Large intestine (tissue), 3 donors: ENCODE measurements around the gene GTF2H2. TPM values are rescaled to one million over a fixed set of nuclear protein-coding genes. Genes with fewer than 3 reads are reported as not detected.
"Not testable (repeated sequence)": the region's sequence is repeated elsewhere in the genome, so short reads cannot be mapped to it uniquely, and the experiment has no call there.

Source experiments
- DNase-seq, 2 donors: peaks; one replicate each; pipeline versions ENCODE4 v3.0.0 to v3.0.0-alpha.2; 2013
- H3K27ac ChIP-seq: one replicate; pipeline ENCODE4 v1.5.1; 2013; ENCODE audit warnings: low read length
- H3K27me3 ChIP-seq: 2 replicates; pipeline ENCODE4 v1.6.1; 2013; ENCODE audit warnings: low read length; ENCODE audit not compliant: control insufficient read depth, insufficient read depth
- H3K36me3 ChIP-seq: 2 replicates; pipeline ENCODE4 v1.6.1; 2013; ENCODE audit warnings: low read length; ENCODE audit not compliant: control insufficient read depth, insufficient read depth
- H3K4me1 ChIP-seq: one replicate; pipeline ENCODE4 v1.6.1; 2013; ENCODE audit warnings: low read length; ENCODE audit not compliant: control insufficient read depth, insufficient read depth
- H3K4me3 ChIP-seq: one replicate; pipeline ENCODE4 v1.5.1; 2013; ENCODE audit warnings: low read length
- H3K9me3 ChIP-seq: one replicate; pipeline ENCODE4 v1.6.1; 2013; ENCODE audit warnings: mild to moderate bottlenecking, low read depth, low read length, moderate library complexity; ENCODE audit not compliant: control insufficient read depth
- WGBS: methylation state at CpG from one replicate; pipeline ENCODE4 v1.1.5; 2013; ENCODE audit warnings: low lambda C conversion rate; ENCODE audit not compliant: insufficient coverage; 5-methylcytosine and 5-hydroxymethylcytosine counted together
- polyA plus RNA-seq: library from polyadenylated mRNA; unstranded; fragments of 120-200 nt; gene quantifications from one replicate; pipeline ENCODE4 v1.2.1, GENCODE V29; 2013

Gene GTF2H2
- polyA plus RNA-seq, 1 donor: 39.9 TPM

DNA sequence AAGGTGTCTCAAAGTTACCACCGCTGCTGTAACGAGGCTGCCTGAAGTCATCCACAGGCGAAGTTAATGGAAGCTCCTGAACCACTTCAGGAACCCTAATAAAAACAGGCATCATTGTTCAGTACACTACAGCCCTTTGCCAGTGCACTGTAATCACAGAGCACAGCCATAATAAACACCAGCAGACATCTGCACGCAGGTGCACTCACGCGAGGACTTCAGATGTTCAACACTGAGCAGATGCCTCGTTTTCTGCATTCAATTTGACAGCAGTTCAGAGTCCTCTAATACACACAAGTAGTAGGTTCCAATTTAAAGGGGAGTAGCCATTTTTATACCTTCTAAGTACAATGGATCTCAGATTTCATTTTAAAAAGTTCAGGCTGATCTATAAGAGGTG, 15.4 kb upstream of the GTF2H2 start:
- no CpG with 5 or more reads among the region's 7 CpGs for whole genome bisulfite sequencing
- not testable (repeated sequence) for H3K9me3 ChIP-seq, H3K4me3 ChIP-seq, DNase-seq, H3K27ac ChIP-seq, H3K4me1 ChIP-seq, H3K27me3 ChIP-seq, H3K36me3 ChIP-seq

- not testable (repeated sequence) for H3K4me1 ChIP-seq, H3K4me3 ChIP-seq, H3K27ac ChIP-seq, H3K9me3 ChIP-seq, DNase-seq, H3K36me3 ChIP-seq, H3K27me3 ChIP-seq
- no CpG with 5 or more reads among the region's 2 CpGs for WGBS
These were observed 14.9 kb upstream of the GTF2H2 start for GRCh38 chr5:71082340-71082739.

GRCh38 chr5:71061322-71061721, 6.2 kb downstream of the GTF2H2 start:
- DNase-seq, H3K27me3 ChIP-seq, H3K4me3 ChIP-seq, H3K36me3 ChIP-seq, H3K9me3 ChIP-seq, H3K27ac ChIP-seq, H3K4me1 ChIP-seq: not testable (repeated sequence)
- WGBS: no CpG with 5 or more reads among the region's 1 CpG

DNA sequence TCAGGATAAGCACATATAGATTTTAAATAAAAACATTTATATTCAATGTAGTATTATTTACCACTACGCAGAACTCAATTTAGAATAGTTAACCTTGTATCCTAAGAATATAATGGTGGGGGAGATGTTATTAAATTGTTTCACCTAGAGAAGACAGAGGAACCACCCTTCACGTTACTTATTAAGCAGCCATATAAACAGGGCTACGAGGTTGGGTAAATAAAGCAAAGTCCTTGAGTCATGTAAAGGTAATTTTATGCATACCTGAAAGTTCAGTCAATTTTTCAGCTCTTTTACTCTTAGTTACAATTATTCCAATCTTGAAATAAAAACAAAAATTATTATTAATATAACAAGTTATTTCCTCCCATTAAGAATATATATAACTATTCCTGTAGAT, 8.1 kb downstream of the GTF2H2 start:
- H3K27me3 ChIP-seq, DNase-seq, H3K36me3 ChIP-seq, H3K27ac ChIP-seq, H3K4me3 ChIP-seq, H3K4me1 ChIP-seq, H3K9me3 ChIP-seq: not testable (repeated sequence)
- no CpG with 5 or more reads among the region's 3 CpGs for WGBS

- H3K36me3 ChIP-seq, H3K27ac ChIP-seq, H3K4me1 ChIP-seq, DNase-seq, H3K4me3 ChIP-seq, H3K27me3 ChIP-seq, H3K9me3 ChIP-seq: not testable (repeated sequence)
- WGBS: no CpG with 5 or more reads among the region's 2 CpGs
These were observed 22.7 kb downstream of the GTF2H2 start for GRCh38 chr5:71044808-71045207.

- not testable (repeated sequence) for DNase-seq, H3K4me3 ChIP-seq, H3K36me3 ChIP-seq, H3K27ac ChIP-seq, H3K27me3 ChIP-seq, H3K9me3 ChIP-seq, H3K4me1 ChIP-seq
- WGBS: no CpG with 5 or more reads among the region's 2 CpGs
These were observed 23.3 kb downstream of the GTF2H2 start for GRCh38 chr5:71044128-71044527.

- not testable (repeated sequence) for H3K27ac ChIP-seq, DNase-seq, H3K36me3 ChIP-seq, H3K4me3 ChIP-seq, H3K4me1 ChIP-seq, H3K27me3 ChIP-seq, H3K9me3 ChIP-seq
- no CpG with 5 or more reads among the region's 7 CpGs for WGBS
These were observed 36.3 kb downstream of the GTF2H2 start for GRCh38 chr5:71031046-71031776.

DNA sequence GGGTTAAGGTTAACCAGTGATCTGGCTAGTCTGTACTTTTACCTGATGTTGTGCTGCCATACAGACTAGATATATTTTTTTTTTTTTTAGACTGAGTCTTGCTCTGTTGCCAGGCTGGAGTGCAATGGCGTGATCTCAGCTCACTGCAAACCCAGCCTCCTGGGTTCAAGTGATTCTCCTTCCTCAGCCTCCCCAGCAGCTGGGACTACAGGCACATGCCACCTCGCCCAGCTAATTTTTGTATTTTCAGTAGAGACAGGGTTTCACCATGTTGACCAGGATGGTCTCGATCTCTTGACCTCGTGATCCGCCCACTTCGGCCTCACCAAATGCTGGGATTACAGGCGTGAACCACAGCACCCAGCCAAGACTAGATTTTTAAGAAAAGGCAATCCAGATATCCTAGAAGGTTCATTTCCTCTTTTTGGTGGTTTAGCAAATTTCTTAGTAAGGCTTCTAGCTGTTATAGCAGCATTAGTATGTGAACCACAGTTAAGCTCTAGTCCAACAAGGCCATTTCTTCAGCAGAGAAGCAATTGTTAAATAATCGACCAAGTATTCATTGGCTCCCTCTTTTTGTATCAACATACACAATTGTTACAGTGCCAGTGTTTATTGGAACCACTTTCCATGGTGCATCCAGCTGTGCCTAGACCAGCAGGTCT, 42.1 kb downstream of the GTF2H2 start, which contains the start of gene NAIP:
Gene NAIP, minus strand, starts transcription at position 51 of the 665 bp plus-strand sequence. CDS start 12,424 bp downstream, outside the sequence.
- H3K4me3 ChIP-seq, DNase-seq, H3K27ac ChIP-seq, H3K4me1 ChIP-seq, H3K27me3 ChIP-seq, H3K9me3 ChIP-seq, H3K36me3 ChIP-seq: not testable (repeated sequence)
- WGBS: no CpG with 5 or more reads among the region's 8 CpGs

- no CpG with 5 or more reads among the region's 6 CpGs for WGBS
- not testable (repeated sequence) for H3K4me1 ChIP-seq, H3K4me3 ChIP-seq, H3K36me3 ChIP-seq, DNase-seq, H3K27me3 ChIP-seq, H3K27ac ChIP-seq, H3K9me3 ChIP-seq
These were observed 46.8 kb downstream of the GTF2H2 start for GRCh38 chr5:71020643-71021042.

DNA sequence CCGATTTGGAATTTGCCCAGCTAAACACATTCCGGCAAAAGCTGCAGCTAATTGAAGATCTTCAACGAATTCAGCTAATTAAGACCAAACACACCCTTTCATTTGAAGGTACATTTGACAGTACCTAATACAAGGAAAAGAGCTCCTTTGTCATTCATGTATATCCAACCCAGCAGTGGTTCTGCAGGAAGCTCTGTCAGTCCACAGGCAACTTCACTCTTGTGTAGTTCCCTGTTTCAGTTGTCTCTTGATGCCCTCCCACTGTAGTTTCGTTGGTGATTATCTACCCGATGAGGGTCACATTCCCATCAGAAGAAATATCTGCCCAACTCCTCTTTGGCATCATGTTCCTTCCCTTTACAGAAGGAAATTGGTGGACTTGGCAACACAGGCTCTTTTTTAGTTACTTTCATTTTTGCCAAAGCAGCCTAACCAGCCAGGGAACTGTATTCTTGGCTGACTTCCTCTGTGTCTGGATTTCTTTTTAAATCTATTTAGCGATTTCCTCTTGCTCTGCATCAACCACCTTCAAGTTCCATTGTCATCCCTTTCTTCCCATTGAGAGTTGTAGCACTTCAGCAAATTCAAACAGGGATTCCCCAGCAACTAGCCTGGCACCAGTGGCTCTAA, 49.0 kb downstream of the GTF2H2 start:
- no CpG with 5 or more reads among the region's 6 CpGs for WGBS
- not testable (repeated sequence) for DNase-seq, H3K4me3 ChIP-seq, H3K27ac ChIP-seq, H3K36me3 ChIP-seq, H3K27me3 ChIP-seq, H3K4me1 ChIP-seq, H3K9me3 ChIP-seq
